Fibroblast of pulmonary artery (primary cell): ENCODE results near the gene USP54.

Experiments
- DNase-seq: peaks from one replicate; pipeline ENCODE4 v3.0.0-alpha.2; 2010; ENCODE audit warnings: low read depth
- H3K4me3 ChIP-seq: replicated peaks from 2 replicates; pipeline ENCODE4 v1.5.1; 2011; ENCODE audit warnings: low read depth, mild to moderate bottlenecking, control low read depth, low read length, moderate library complexity
- TF ChIP-seq, protein P1 (sequence below): IDR thresholded peaks from 2 replicates; pipeline ENCODE4 v1.5.1; 2011; ENCODE audit warnings: mild to moderate bottlenecking, control low read depth, low read length, inconsistent platforms; ENCODE audit errors: missing control alignments

USP54 gene

DNA sequence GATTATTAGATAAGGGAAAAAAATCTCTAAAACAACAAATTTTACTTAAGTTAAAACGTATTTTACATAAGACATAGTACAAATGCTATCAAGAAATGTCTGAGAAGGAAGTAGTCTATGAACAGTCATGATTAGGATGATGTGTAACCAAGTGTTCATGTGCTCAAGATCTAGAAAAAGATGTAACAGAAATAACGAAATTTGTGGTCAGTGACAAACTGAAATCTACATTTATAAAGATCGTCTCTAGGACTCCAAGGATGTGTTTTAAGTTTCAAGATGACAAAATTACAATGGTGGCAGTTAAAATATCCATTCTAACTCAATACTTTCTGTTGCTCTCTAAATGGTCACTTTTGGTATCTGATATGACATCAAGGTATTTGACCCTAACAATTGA lies 112.5 kb downstream of the USP54 start:
- DNase-seq, result no peak
- TF ChIP-seq, protein P1, sequence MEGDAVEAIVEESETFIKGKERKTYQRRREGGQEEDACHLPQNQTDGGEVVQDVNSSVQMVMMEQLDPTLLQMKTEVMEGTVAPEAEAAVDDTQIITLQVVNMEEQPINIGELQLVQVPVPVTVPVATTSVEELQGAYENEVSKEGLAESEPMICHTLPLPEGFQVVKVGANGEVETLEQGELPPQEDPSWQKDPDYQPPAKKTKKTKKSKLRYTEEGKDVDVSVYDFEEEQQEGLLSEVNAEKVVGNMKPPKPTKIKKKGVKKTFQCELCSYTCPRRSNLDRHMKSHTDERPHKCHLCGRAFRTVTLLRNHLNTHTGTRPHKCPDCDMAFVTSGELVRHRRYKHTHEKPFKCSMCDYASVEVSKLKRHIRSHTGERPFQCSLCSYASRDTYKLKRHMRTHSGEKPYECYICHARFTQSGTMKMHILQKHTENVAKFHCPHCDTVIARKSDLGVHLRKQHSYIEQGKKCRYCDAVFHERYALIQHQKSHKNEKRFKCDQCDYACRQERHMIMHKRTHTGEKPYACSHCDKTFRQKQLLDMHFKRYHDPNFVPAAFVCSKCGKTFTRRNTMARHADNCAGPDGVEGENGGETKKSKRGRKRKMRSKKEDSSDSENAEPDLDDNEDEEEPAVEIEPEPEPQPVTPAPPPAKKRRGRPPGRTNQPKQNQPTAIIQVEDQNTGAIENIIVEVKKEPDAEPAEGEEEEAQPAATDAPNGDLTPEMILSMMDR, result no peak
- H3K4me3 ChIP-seq, result no peak overlapping the region

DNA sequence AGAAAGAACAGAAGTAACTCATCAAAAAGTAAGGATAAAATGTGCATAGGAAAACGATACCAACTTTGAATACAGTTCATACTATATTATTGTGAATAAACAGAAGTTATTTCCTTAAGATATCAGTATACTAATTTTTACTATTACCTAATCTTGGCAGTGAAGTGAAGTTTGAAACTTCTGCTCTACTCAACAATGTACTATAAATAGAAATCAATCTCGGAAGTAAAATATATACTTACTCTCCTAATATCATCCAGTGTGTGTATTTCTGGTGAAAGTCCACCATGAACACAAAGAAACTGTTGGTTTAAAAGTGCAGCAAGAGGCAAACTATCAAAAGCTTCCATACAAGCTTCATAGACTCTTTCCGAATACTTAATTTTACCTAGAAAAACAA lies 119.9 kb downstream of the USP54 start:
- H3K4me3 ChIP-seq, result no peak overlapping the region
- TF ChIP-seq, protein P1, result no peak
- DNase-seq, result no peak

DNA sequence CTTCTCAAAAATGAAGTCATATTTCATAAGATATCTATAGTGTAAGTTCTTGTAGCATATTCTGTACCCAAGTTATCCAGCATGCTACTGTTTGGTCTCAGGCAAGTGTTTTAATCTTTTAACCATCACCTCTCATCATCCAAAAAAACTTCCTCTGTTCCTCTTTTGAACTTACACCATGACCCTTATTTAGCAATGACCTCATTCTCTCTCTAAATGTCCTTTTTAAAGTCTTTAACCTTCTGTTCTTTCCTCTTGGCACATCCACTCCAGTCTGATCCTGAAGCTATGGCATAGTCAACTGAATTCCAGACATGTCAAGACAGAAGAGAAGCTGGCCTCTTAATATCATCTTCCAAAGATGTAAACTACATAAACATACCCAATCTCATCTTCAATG lies 121.6 kb downstream of the USP54 start:
- no peak overlapping the region for H3K4me3 ChIP-seq
- DNase-seq, result no peak
- TF ChIP-seq, protein P1, result no peak

DNA sequence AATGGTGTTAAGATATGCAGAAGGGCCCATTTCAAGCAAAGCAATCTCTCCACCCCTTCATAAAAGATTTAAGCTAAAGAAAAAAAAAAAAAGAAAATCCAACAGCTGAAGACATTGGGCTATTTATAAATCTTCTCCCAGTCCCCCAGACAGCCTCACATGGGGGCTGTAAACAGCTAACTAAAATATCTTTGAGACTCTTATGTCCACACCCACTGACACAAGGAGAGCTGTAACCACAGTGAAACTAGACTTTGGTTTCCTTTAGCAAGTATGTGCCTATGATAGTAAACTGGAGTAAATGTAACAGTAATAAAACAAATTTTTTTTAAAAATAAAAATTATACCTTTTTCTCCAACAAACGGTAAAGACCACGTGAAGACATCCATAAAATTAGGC lies 123.9 kb downstream of the USP54 start:
- DNase-seq, result no peak
- TF ChIP-seq, protein P1, result no peak
- H3K4me3 ChIP-seq, result no peak overlapping the region

DNA sequence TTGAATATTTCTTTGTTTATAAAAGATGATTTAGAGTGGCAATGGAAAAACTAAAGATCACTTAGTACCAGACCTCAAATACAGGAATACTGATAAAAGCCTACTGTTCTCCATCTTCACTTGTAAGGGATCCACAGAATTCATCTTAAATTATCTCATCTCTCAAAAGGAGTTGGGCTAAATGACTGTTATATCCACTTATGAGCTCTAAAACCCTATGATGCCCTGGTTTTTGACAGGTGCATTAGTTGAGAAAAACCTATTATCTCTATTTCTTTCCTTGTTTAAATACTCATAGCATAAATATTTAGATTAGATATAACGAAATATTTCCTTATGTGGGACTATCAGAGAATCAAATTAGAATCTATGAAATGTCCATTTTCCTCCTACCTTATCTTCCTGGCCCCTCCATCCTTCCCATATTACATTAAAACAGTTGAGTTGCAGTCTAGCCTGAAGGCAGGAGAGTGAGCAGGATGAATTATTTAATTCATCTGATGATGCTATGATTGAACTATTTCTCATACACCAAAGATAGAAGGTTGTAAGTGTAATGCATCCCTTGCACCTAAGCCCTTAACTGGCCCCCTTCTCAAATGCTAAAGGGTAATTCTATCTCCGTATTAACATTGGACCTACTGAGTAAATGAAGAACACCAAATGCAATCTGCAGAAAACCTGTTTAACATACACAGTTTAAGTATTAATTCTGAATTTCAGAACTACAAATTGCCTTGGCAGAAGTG lies 125.0 kb downstream of the USP54 start:
- H3K4me3 ChIP-seq, result no peak overlapping the region
- no peak for DNase-seq
- TF ChIP-seq, protein P1, result no peak

DNA sequence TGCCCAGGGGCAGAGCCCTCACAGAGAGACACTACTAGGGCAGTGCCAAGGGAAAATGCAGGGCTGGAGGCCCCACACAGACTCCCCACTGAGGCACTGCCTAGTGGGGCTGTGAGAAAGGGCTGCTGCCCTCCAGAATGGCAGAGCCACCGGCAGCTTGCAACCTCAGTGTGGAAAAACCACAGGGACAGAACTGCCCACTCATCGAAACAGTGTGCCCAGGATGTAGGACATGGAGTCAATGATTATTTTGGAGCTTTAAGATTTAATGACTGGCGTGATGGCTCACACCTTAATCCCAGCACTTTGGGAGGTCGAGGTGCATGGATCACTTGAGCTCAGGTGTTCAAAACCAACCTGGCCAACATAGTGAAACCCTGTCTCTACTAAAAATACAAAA lies 130.2 kb downstream of the USP54 start:
- no peak overlapping the region for H3K4me3 ChIP-seq
- DNase-seq, result no peak
- TF ChIP-seq, protein P1, result no peak
